Measurements from ENCODE around the gene ZNF568. TPM values are rescaled to one million over a fixed set of nuclear protein-coding genes. Genes with fewer than 3 reads are reported as not detected.

The ZNF568 gene
- polyA plus RNA-seq (2013) = 12.6 TPM

GRCh38 chr19:36915992-36916830 lies at the start of gene ZNF568, which contains the start of gene ZNF829:
ZNF568 (plus strand) TSS chr19:36916332; CDS start chr19:36922771, 6,439 bp downstream.
ZNF829 (minus strand) TSS chr19:36916291; CDS start chr19:36915167, 1,124 bp downstream.
- WGBS (ENCODE audit: insufficient coverage) = under 1% methylated on average over 38 of the region's 57 CpGs
- peak within 1 kb of the TSS; percentile 69 to 99 (median 88) for H3K4me3 ChIP-seq (ENCODE audit: control insufficient read depth in 1 of 7, extremely low read depth in 1 of 7, insufficient read depth in 4 of 7, low read depth in 2 of 7, low read length in 6 of 7)
- peaks cover 4 to 12% (median 6%) of the 10 kb centered on the region in 4 experiments for H3K4me1 ChIP-seq (ENCODE audit: control extremely low read depth in 1 of 4, control insufficient read depth in 4 of 4, insufficient read depth in 4 of 4, low read length in 3 of 4)
- CTCF ChIA-PET = interaction anchor here (0.6 kb wide), 1 partner anchor 253 kb away, joined by 3 read pairs; no protein-coding TSS in a partner anchor
- no peaks in the 10 kb centered on the region for H3K27me3 ChIP-seq (replicated peaks in 2 of 5; ENCODE audit: control insufficient read depth in 4 of 5, insufficient read depth in 5 of 5, low read length in 4 of 5)
- peak; percentile 97 to 99 (median 99) for DNase-seq
- POLR2A ChIA-PET = no interaction called here
- H3K9me3 ChIP-seq (ENCODE audit: control extremely low read depth in 1 of 5, control insufficient read depth in 4 of 5, insufficient read depth in 2 of 5, low read depth in 1 of 5, low read length in 4 of 5) = peaks cover 3 to 38% (median 19%) of the 10 kb centered on the region in 5 experiments
- peak within 1 kb of the TSS; percentile 90 to 92 for H3K27ac ChIP-seq (ENCODE audit: insufficient read depth in 1 of 2, low read depth in 1 of 2, low read length in 2 of 2, poor library complexity in 1 of 2, severe bottlenecking in 2 of 2)
- peaks cover 11 to 48% (median 31%) of the 10 kb centered on the region in 4 experiments for H3K36me3 ChIP-seq (ENCODE audit: control insufficient read depth in 4 of 4, insufficient read depth in 4 of 4, low read length in 3 of 4)

GRCh38 chr19:36876993-36877938 lies 38.9 kb upstream of the ZNF568 start:
- Histone ChIP-seq H3K27me3 (replicated peaks in 2 of 5; ENCODE audit: control insufficient read depth in 4 of 5, insufficient read depth in 5 of 5, low read length in 4 of 5) (no peaks in the 10 kb centered on the region), H3K9me3 (ENCODE audit: control extremely low read depth in 1 of 5, control insufficient read depth in 4 of 5, insufficient read depth in 2 of 5, low read depth in 1 of 5, low read length in 4 of 5) (peaks cover 35 to 83% (median 49%) of the 10 kb centered on the region in 5 experiments), H3K4me1 (ENCODE audit: control extremely low read depth in 1 of 4, control insufficient read depth in 4 of 4, insufficient read depth in 4 of 4, low read length in 3 of 4) (no peaks in the 10 kb centered on the region), H3K4me3 (ENCODE audit: control insufficient read depth in 1 of 7, extremely low read depth in 1 of 7, insufficient read depth in 4 of 7, low read depth in 2 of 7, low read length in 6 of 7) (peak overlapping the region in 1 of 7 experiments; percentile 12), H3K36me3 (ENCODE audit: control insufficient read depth in 4 of 4, insufficient read depth in 4 of 4, low read length in 3 of 4) (peaks cover 13 to 71% (median 22%) of the 10 kb centered on the region in 4 experiments), H3K27ac (ENCODE audit: insufficient read depth in 1 of 2, low read depth in 1 of 2, low read length in 2 of 2, poor library complexity in 1 of 2, severe bottlenecking in 2 of 2) (no peak overlapping the region)
- ChIA-PET POLR2A (no interaction called here), CTCF (no interaction called here)
- 100% methylated on average over 5 of the region's 10 CpGs for WGBS (ENCODE audit: insufficient coverage)
- no peak for DNase-seq

GRCh38 chr19:36891768-36892357 lies 24.3 kb upstream of the ZNF568 start:
- CTCF ChIA-PET = no interaction called here
- Histone ChIP-seq H3K27me3 (replicated peaks in 2 of 5; ENCODE audit: control insufficient read depth in 4 of 5, insufficient read depth in 5 of 5, low read length in 4 of 5) (no peaks in the 10 kb centered on the region), H3K27ac (ENCODE audit: insufficient read depth in 1 of 2, low read depth in 1 of 2, low read length in 2 of 2, poor library complexity in 1 of 2, severe bottlenecking in 2 of 2) (no peak overlapping the region), H3K36me3 (ENCODE audit: control insufficient read depth in 4 of 4, insufficient read depth in 4 of 4, low read length in 3 of 4) (peaks cover 29 to 65% (median 38%) of the 10 kb centered on the region in 4 experiments), H3K4me3 (ENCODE audit: control insufficient read depth in 1 of 7, extremely low read depth in 1 of 7, insufficient read depth in 4 of 7, low read depth in 2 of 7, low read length in 6 of 7) (peak overlapping the region in 2 of 7 experiments; percentile 7 to 13), H3K9me3 (ENCODE audit: control extremely low read depth in 1 of 5, control insufficient read depth in 4 of 5, insufficient read depth in 2 of 5, low read depth in 1 of 5, low read length in 4 of 5) (peaks cover 32 to 92% (median 53%) of the 10 kb centered on the region in 5 experiments), H3K4me1 (ENCODE audit: control extremely low read depth in 1 of 4, control insufficient read depth in 4 of 4, insufficient read depth in 4 of 4, low read length in 3 of 4) (no peaks in the 10 kb centered on the region)
- POLR2A ChIA-PET = no interaction called here
- no peak for DNase-seq
- WGBS (ENCODE audit: insufficient coverage) = no CpG with 5 or more reads among the region's 3 CpGs

GRCh38 chr19:36894849-36895383 lies 21.2 kb upstream of the ZNF568 start:
- Histone ChIP-seq H3K9me3 (ENCODE audit: control extremely low read depth in 1 of 5, control insufficient read depth in 4 of 5, insufficient read depth in 2 of 5, low read depth in 1 of 5, low read length in 4 of 5) (peaks cover 42 to 86% (median 62%) of the 10 kb centered on the region in 5 experiments), H3K27ac (ENCODE audit: insufficient read depth in 1 of 2, low read depth in 1 of 2, low read length in 2 of 2, poor library complexity in 1 of 2, severe bottlenecking in 2 of 2) (no peak overlapping the region), H3K4me1 (ENCODE audit: control extremely low read depth in 1 of 4, control insufficient read depth in 4 of 4, insufficient read depth in 4 of 4, low read length in 3 of 4) (no peaks in the 10 kb centered on the region), H3K36me3 (ENCODE audit: control insufficient read depth in 4 of 4, insufficient read depth in 4 of 4, low read length in 3 of 4) (peaks cover 36 to 86% (median 49%) of the 10 kb centered on the region in 4 experiments), H3K4me3 (ENCODE audit: control insufficient read depth in 1 of 7, extremely low read depth in 1 of 7, insufficient read depth in 4 of 7, low read depth in 2 of 7, low read length in 6 of 7) (no peak overlapping the region), H3K27me3 (replicated peaks in 2 of 5; ENCODE audit: control insufficient read depth in 4 of 5, insufficient read depth in 5 of 5, low read length in 4 of 5) (no peaks in the 10 kb centered on the region)
- POLR2A ChIA-PET = no interaction called here
- DNase-seq = peak in 1 of 3 donors; percentile 12
- WGBS (ENCODE audit: insufficient coverage) = no CpG with 5 or more reads among the region's 2 CpGs
- CTCF ChIA-PET = no interaction called here

- peak overlapping the region in 1 of 7 experiments; percentile 13 for H3K4me3 ChIP-seq (ENCODE audit: control insufficient read depth in 1 of 7, extremely low read depth in 1 of 7, insufficient read depth in 4 of 7, low read depth in 2 of 7, low read length in 6 of 7)
- WGBS (ENCODE audit: insufficient coverage) = 100% methylated on average over 1 of the region's 4 CpGs
- H3K9me3 ChIP-seq (ENCODE audit: control extremely low read depth in 1 of 5, control insufficient read depth in 4 of 5, insufficient read depth in 2 of 5, low read depth in 1 of 5, low read length in 4 of 5) = peaks cover 25 to 83% (median 59%) of the 10 kb centered on the region in 5 experiments
- DNase-seq = no peak
- H3K27me3 ChIP-seq (replicated peaks in 2 of 5; ENCODE audit: control insufficient read depth in 4 of 5, insufficient read depth in 5 of 5, low read length in 4 of 5) = no peaks in the 10 kb centered on the region
- ChIA-PET CTCF (no interaction called here), POLR2A (no interaction called here)
- H3K4me1 ChIP-seq (ENCODE audit: control extremely low read depth in 1 of 4, control insufficient read depth in 4 of 4, insufficient read depth in 4 of 4, low read length in 3 of 4) = no peaks in the 10 kb centered on the region
- peaks cover 15 to 89% (median 36%) of the 10 kb centered on the region in 4 experiments for H3K36me3 ChIP-seq (ENCODE audit: control insufficient read depth in 4 of 4, insufficient read depth in 4 of 4, low read length in 3 of 4)
- H3K27ac ChIP-seq (ENCODE audit: insufficient read depth in 1 of 2, low read depth in 1 of 2, low read length in 2 of 2, poor library complexity in 1 of 2, severe bottlenecking in 2 of 2) = no peak overlapping the region
These were observed 17.7 kb upstream of the ZNF568 start for GRCh38 chr19:36898422-36898821.

- peaks cover 4 to 12% (median 6%) of the 10 kb centered on the region in 4 experiments for H3K4me1 ChIP-seq (ENCODE audit: control extremely low read depth in 1 of 4, control insufficient read depth in 4 of 4, insufficient read depth in 4 of 4, low read length in 3 of 4)
- peak overlapping the region; percentile 90 to 92 for H3K27ac ChIP-seq (ENCODE audit: insufficient read depth in 1 of 2, low read depth in 1 of 2, low read length in 2 of 2, poor library complexity in 1 of 2, severe bottlenecking in 2 of 2)
- H3K4me3 ChIP-seq (ENCODE audit: control insufficient read depth in 1 of 7, extremely low read depth in 1 of 7, insufficient read depth in 4 of 7, low read depth in 2 of 7, low read length in 6 of 7) = peak overlapping the region in 6 of 7 experiments; percentile 83 to 99 (median 90)
- peaks cover 15 to 47% (median 28%) of the 10 kb centered on the region in 4 experiments for H3K36me3 ChIP-seq (ENCODE audit: control insufficient read depth in 4 of 4, insufficient read depth in 4 of 4, low read length in 3 of 4)
- DNase-seq = no peak
- ChIA-PET POLR2A (no interaction called here), CTCF (no interaction called here)
- H3K27me3 ChIP-seq (replicated peaks in 2 of 5; ENCODE audit: control insufficient read depth in 4 of 5, insufficient read depth in 5 of 5, low read length in 4 of 5) = no peaks in the 10 kb centered on the region
- H3K9me3 ChIP-seq (ENCODE audit: control extremely low read depth in 1 of 5, control insufficient read depth in 4 of 5, insufficient read depth in 2 of 5, low read depth in 1 of 5, low read length in 4 of 5) = peaks cover 5 to 35% (median 18%) of the 10 kb centered on the region in 5 experiments
- WGBS (ENCODE audit: insufficient coverage) = 75% methylated on average over 5 of the region's 7 CpGs
These were observed 859 bp downstream of the ZNF568 start for GRCh38 chr19:36916991-36917390.

Measured in common myeloid progenitor, CD34-positive (primary cell).